ENCODE results near the gene NXPH1. TPM values are rescaled to one million over a fixed set of nuclear protein-coding genes. Genes with fewer than 3 reads are reported as not detected.

NXPH1 gene
- total RNA-seq, 4 donors from 2014 or later: not detected

DNA sequence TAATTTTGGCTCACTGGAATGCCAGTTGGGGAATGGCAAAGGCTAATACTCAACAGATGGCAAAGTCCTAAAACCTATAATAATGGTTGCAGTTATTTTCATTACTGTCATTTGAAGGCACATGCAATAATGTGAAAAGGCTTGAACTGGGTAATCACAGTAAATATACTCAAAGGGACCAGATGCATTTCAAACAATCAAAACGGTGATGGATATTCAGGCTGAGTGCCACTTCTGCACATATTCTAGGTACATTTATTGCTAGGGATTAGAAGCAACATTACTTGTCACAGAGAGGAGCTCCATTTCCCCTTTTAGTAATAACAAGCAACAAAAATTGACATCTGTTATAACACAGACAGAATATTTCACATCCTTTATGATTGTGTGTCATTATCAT lies 171.8 kb downstream of the NXPH1 start:
- no peak overlapping the region for H3K4me3 ChIP-seq (ENCODE audit: low read depth, poor library complexity, severe bottlenecking)
- no peak for DNase-seq (ENCODE audit: low spot score in 2 of 2)
- intact Hi-C loops (cut with DNase I; ENCODE audit: low total_unique reads): no loop called here
- TF ChIP-seq, protein P1, sequence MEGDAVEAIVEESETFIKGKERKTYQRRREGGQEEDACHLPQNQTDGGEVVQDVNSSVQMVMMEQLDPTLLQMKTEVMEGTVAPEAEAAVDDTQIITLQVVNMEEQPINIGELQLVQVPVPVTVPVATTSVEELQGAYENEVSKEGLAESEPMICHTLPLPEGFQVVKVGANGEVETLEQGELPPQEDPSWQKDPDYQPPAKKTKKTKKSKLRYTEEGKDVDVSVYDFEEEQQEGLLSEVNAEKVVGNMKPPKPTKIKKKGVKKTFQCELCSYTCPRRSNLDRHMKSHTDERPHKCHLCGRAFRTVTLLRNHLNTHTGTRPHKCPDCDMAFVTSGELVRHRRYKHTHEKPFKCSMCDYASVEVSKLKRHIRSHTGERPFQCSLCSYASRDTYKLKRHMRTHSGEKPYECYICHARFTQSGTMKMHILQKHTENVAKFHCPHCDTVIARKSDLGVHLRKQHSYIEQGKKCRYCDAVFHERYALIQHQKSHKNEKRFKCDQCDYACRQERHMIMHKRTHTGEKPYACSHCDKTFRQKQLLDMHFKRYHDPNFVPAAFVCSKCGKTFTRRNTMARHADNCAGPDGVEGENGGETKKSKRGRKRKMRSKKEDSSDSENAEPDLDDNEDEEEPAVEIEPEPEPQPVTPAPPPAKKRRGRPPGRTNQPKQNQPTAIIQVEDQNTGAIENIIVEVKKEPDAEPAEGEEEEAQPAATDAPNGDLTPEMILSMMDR (IDR thresholded peaks at IDR 0.05): no peak
- no peak for TF ChIP-seq POLR2A (IDR thresholded peaks at IDR 0.05)
- 57 to 61% methylated on average over 1 of the region's 1 CpG for WGBS, 2 donors

DNA sequence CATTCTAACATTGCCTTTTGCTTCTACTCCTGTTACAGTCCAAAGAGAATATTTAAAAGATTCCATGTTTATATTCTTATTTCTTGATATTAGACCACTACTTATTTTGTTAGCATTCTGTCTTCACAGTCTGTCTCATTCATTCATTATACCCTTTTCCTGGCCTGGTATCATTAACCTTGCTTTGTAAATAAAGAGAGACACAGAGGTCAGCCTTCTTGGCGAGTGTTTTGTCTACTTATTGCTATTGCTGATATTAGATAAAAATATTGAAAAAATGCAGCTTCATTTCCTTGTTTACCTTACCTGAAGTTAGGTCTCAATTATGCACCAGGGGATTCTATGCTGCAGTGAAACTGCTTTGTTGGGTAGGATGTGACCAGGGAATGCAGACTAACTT lies 179.2 kb downstream of the NXPH1 start:
- no peak for DNase-seq (ENCODE audit: low spot score in 2 of 2)
- intact Hi-C loops (cut with DNase I; ENCODE audit: low total_unique reads): no loop called here
- WGBS, 2 donors: 49 to 52% methylated on average over 1 of the region's 1 CpG
- no peak for TF ChIP-seq POLR2A (IDR thresholded peaks at IDR 0.05)
- TF ChIP-seq, protein P1 (IDR thresholded peaks at IDR 0.05): no peak
- H3K4me3 ChIP-seq (ENCODE audit: low read depth, poor library complexity, severe bottlenecking): no peak overlapping the region

DNA sequence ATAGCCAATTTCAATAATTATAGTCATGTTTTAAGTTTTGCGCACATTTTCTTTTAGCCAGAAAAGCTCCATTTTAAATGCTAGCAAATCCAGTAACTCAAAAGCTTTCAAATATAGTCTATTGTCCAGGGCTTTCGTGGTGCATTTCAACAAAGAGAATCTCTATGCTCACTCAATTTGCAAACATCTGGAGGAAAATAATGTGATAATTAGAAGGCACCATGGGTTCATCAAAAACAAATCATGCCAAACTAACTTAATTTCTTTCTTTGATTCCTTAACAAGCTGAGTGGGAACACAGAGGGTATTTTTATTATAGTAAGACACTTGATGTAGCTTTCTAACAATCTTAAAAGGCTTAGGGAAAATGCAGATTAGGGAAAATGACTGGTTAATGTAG lies 179.8 kb downstream of the NXPH1 start:
- DNase-seq (ENCODE audit: low spot score in 2 of 2): no peak
- H3K4me3 ChIP-seq (ENCODE audit: low read depth, poor library complexity, severe bottlenecking): no peak overlapping the region
- WGBS, 2 donors: 80 to 82% methylated on average over 2 of the region's 2 CpGs
- intact Hi-C loops (cut with DNase I; ENCODE audit: low total_unique reads): no loop called here
- TF ChIP-seq, protein P1 (IDR thresholded peaks at IDR 0.05): no peak
- no peak for TF ChIP-seq POLR2A (IDR thresholded peaks at IDR 0.05)

DNA sequence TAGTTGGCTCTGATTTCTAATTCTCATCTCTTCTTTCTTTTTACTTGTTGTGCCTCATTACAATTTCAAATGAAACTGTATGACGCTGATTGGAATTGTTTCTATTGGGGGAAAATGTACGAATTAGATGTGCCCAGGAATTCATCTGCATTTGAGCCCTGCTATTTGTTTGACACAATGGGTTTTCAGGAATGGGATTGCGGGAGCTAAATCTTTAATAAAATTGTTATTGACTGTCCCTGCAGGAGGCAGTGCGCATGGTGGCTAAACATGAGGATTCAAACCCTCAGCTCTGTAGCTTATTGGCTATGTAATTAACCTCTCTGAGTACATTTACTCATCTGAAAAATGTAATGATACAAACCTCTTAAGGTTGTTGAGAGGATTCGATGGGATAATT lies 181.6 kb downstream of the NXPH1 start:
- no peak overlapping the region for H3K4me3 ChIP-seq (ENCODE audit: low read depth, poor library complexity, severe bottlenecking)
- 51 to 53% methylated on average over 5 of the region's 5 CpGs for WGBS, 2 donors
- TF ChIP-seq, protein P1 (IDR thresholded peaks at IDR 0.05): no peak
- TF ChIP-seq POLR2A (IDR thresholded peaks at IDR 0.05): no peak
- DNase-seq (ENCODE audit: low spot score in 2 of 2): no peak
- intact Hi-C loops (cut with DNase I; ENCODE audit: low total_unique reads): no loop called here

DNA sequence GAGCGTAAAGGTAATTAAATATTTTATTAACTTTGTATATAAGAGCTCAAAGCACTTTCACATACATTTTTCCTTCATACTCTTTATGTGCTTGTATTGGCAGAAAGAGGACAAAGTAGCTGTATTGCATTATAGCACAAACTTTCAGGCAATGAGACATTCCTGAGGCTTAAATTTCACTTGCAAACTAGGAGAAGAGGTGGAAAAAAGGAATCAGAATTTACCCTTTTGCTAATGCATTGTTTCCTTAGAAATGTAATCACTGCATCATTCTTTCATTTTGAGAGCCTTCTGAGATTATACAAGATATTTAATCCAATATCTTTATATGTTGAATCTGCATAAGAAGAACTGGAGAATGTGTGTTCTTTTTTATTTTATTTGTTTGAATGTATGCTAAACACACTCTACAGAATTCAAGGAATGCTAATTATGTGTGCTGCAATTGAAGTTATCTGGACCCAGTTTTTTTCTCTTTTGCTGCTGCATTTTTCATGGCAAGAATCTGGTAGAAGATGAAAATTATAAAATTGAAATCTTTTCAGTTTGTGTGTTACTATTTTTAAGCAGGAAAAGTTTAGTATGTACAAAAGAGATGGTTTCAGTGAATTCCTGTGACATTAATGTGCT lies 185.1 kb downstream of the NXPH1 start:
- DNase-seq (ENCODE audit: low spot score in 2 of 2): no peak
- WGBS, 2 donors: 91 to 93% methylated on average over 1 of the region's 1 CpG
- intact Hi-C loops (cut with DNase I; ENCODE audit: low total_unique reads): no loop called here
- H3K4me3 ChIP-seq (ENCODE audit: low read depth, poor library complexity, severe bottlenecking): no peak overlapping the region
- TF ChIP-seq, protein P1 (IDR thresholded peaks at IDR 0.05): no peak
- TF ChIP-seq POLR2A (IDR thresholded peaks at IDR 0.05): no peak

DNA sequence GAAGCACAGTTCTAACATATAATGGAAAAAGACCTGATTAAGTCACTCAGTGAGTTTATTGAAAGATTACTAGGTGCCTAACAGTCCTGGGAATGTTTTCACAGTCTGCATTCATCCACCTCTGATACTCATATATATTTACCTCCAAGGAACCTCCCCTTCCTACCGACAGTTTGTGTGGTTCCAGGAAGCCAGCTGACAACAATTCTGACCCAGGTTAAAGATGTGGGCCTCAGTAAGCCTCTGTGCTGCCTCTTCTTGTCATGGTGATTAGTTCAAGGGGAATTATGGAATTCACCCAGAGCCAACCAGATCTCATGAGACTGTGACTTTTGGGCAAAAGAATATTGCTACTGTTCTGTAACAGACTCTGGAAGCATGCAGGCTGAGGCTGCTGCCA lies 186.8 kb downstream of the NXPH1 start:
- no peak overlapping the region for H3K4me3 ChIP-seq (ENCODE audit: low read depth, poor library complexity, severe bottlenecking)
- no peak for DNase-seq (ENCODE audit: low spot score in 2 of 2)
- 36 to 50% methylated on average over 1 of the region's 1 CpG for WGBS, 2 donors
- intact Hi-C loops (cut with DNase I; ENCODE audit: low total_unique reads): no loop called here
- TF ChIP-seq, protein P1 (IDR thresholded peaks at IDR 0.05): no peak
- TF ChIP-seq POLR2A (IDR thresholded peaks at IDR 0.05): no peak

Data from lower leg skin (tissue), 4 donors.